Stimulated activated CD4-positive, alpha-beta T cell treated with anti-CD3 and anti-CD28 coated beads, Interleukin-1b, Interleukin-23, amount 100 ng/mL, for 48 hours (primary cell): ENCODE results near the gene NAA80.
"Not testable (repeated sequence)": the region's sequence is repeated elsewhere in the genome, so short reads cannot be mapped to it uniquely, and the experiment has no call there.

Source experiments
- DNase-seq: peaks from one replicate; pipeline ENCODE4 v3.0.0-alpha.2; 2020

NAA80 gene

DNA sequence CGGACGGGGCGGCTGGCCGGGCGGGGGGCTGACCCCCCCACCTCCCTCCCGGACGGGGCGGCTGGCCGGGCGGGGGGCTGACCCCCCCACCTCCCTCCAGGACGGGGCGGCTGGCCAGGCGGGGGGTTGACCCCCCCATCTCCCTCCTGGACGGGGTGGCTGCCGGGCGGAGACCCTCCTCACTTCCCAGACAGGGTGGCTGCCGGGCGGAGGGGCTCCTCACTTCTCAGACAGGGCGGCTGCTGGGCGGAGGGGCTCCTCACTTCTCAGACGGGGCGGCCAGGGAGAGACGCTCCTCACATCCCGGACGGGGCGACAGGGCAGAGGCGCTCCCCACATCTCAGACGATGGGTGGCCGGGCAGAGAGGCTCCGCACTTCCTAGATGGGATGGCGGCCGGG lies 12.8 kb upstream of the NAA80 start:
- not testable (repeated sequence) for DNase-seq

DNA sequence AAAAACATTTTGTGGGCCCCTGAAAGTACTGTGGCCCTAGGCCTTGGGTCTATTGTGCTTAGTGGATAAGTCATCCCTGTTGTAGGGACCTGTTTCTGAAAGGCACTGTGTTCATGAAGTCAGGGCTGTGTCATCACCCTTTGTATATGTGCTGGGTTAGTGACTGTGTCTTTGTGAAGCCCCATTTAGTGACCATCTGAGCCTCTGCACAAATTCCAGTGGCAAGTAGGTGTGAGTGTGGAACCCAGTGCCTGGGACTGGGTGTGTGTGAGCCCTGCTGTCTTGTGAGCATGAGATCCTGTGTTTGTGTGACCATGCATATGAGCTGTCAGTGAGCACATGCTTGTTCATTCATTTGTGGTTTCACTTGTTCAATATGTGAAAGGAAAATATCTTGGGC lies 5.4 kb upstream of the NAA80 start:
- peak; percentile 43 for DNase-seq

DNA sequence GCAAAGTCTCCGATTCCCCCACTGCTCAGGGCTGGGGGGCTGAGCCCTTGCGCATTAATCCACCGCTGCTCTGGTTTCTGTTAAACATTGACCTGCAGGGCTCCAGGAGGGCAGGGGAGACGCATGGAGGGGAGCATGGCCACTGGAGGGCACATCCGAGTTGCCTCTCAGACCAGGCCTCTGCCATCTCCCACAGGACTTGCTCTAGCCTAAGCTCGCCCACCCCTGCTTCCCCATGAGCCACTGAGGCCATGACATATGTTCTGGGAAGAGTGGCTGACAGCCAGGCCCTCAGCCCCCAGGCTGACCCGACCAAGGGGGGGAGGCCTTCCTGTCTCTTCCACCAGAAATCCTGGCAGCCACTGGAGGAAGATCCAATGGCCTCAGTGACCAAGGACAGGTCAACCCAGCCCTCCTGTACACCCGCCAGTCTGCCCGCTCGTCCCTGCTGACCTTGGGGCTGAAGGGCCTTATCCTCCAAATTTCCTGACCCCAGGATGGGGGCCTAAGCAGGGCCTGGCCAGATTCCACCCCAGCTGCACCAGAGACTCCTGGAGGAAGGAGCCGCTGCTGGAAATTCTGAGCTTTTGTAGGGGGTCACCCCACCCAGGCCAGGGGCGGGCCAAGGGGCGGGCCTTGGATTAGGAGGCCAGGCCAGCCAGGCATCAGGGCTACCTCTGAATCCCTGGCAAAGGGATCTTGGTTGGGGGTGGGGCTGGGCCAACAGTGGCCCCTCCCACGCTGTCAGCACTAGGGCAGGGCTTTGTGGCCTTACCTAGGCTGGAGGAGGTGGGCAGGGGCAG lies 4.0 kb upstream of the NAA80 start, which contains the start of gene HYAL1:
Gene HYAL1, minus strand, starts transcription at position 562 of the 803 bp plus-strand sequence. CDS start 618 bp downstream, outside the sequence.
- no peak for DNase-seq

DNA sequence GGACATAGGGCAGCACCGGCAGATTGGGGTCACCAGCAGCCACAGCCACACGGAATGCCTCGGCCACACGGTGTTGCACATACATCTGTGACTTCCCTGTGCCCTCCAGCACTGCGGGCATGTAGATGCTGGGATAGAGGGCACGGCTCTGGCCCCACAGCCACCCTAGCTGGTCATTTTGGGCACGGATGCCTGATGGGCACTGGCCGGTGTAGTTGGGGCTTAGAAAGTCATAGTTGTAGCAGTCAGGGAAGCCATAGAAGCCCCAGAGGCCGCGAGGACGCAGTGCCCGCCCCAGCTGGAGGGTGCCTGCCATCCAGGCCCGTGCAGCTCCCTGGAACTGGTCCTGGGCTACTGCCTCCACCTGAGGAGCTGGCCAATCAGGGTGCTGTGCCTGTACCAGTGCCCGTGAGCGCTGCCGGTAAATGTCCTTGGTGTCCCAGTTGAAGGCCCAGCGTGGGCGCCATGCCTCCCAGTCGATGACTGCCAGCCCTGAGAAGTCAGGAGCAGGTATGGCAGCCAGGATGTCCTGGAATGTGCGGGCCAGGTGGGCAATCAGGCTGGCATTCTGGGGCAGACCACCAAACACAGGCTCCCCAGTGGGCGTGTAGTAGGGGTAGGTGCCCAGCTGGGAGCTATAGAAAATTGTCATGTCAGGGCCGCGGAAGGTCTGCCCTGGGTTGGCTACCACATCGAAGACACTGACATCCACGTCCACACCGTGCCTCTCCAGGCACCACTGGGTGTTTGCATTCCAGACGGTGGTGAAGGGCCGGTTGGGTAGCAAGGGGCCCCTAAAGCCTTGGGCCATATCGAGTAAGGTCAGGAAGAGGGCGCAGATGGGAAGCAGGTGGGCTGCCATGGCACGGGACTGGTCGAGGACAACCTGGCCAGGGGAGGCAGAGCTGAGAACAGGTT lies 3.1 kb upstream of the NAA80 start:
- no peak for DNase-seq

DNA sequence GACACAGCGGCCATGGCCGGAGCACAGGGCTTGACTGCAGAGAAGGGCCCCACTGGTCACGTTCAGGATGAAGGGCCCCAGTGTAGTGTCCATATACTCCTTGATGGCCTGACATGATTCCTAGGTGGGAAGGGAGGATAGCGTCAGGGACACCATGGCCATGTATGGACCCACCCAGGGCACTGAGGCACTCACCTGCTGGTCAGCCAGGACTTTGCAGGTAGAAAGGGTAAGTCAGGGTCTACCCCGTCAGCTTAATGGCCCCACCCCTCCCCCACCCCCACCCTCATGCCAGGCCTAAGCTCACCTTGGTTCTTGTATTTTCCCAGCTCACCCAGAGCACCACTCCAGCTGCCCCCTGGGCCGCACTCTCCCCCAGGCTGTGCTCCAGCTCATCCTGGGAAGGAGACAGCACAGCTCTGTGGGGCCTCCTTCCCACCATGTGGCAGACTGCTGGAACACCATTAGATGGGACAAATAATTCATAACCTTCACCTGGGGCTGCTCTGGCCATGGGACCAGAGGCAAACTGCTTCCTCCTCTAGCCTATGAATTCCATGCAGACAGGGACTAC lies 1.6 kb upstream of the NAA80 start:
- no peak for DNase-seq

DNA sequence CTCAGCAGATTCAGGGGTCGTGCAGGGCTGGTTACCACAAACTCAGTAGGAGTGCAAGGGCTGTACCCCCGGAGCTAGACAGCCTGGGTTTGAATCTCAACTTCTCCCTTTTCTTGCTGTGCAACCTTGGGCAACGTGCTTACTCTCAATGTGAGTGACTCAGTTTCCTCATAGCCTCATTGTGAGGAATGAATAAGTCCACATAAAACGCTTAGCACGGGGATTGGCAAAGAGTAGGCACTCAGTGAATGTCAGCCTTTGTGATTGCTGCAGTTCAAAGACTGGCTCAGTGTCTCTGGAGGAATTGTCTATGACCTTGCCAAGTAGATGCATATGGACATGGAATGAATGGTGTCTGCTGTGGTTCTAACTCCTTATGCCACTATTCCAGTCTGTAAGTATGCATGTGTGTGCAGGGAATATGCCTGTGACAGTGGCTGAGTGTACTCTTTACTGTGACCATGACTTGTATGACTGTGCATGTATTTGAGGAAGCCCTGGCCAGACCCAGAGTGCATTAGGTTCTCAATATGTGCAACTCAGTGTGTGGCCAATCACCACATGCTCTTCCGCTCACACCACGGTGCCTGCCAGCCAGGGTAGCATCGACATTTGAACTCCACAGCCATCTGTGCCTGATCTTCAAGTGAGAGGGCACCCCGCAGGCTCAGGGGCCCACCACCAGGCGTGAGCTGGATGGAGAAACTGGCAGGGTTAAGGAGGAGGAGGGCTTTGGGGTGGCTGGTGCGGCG lies 900 bp upstream of the NAA80 start:
- no peak for DNase-seq

DNA sequence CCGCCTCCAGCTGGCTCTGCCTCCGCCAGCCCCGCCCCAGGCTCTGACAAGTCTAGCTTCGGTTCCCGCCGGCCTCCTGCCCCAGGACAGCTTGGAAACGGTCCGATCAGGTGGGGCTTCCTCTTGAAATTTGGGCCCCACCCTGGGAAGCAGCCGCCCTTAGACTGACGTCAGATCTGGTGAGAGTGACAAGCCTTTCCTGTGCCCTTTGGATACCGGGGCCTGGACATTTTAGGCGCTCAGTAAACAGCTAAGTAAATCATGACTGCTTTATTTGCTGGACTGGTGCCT lies 378 bp upstream of the NAA80 start:
- no peak for DNase-seq

DNA sequence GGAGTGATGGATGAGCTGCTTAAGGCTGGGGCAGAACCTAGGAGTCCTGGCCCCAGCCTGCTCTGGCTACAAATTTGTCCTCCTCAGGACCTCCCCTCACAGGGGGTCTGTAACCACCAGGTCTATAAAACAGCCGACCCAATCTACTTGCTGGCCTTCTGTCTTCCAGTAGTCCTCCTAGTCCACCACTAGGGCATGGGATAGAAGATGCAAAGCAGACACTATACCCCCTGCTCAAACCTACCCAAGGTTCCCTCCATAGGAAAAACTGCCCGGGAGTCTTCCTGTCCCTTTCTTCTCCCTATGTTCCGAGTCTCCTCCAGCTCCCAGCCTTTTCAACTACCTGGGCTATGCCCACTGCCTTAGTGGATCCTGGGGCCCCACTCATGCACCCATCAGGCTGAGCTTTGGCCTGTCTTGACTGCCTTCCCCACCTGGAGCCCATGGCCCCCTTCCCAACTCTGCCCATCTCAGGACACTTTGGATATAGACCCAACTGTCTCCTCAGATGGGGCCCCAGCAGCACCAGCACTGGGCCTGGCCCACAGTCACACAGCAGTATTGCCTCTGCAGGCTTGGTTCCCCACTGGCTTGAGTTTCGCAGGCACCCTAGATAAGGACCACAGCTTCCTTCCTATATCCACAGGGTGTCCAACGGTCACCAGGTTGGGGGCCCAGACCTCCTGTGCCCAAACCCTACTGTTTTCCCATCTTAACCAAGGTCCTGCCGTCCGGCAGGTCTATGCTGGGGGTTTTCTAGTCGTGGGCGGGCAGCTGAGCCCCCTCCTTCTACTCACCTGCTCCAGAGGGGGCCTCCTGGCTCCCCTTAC lies 1.1 kb downstream of the NAA80 start:
- DNase-seq = no peak

DNA sequence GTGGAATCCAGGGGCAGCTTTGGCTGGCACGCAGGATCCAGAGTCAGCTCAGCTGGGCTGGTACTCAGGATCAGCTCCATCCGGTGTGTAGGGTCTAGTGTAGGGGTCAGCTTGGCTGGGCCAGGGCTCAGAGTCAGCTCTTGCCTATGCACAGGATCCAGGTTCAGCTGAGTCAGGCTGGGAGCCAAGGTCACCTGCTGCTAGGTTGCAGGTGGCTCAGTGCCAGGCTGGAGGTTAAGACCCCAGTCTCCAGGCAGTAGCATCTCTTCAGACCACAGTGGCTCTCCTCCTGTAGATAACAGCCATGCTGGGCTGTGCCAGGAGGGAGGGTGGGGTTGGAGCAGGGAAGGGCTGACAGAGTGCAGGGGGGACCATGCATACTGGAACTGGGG lies 1.8 kb downstream of the NAA80 start:
- DNase-seq = no peak

DNA sequence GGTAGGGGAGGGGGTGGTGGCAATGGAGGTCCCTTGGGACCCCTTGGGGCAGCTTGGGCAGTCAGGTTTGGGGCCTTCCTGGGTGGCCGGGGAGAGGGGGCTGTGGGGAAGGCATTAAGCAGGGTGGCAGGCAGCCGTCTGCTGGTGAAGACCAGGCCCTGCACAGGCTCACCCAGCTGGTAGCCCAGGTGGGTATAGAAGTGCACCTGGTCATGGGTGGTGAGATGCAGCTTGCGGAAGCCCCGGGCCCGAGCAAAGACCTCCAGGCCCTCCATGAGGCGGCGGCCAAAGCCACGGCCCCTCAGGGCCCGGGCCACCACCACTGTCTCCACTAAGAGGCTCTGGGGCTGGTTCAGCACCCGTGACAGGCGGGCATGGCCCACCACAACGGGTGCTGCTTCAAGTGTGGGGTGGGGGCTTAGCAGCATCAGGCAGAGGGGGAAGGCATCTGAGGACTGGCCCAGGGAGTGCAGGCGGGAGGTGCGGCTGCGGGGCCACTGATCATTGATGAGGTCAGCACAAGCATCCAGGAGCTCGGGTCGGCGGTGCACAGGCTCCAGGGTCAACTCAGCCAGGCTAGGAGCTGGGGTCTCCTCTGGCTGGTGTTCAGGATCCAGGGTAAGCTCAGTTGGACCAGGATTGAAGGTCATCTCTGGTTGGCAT lies 2.4 kb downstream of the NAA80 start:
- no peak for DNase-seq

DNA sequence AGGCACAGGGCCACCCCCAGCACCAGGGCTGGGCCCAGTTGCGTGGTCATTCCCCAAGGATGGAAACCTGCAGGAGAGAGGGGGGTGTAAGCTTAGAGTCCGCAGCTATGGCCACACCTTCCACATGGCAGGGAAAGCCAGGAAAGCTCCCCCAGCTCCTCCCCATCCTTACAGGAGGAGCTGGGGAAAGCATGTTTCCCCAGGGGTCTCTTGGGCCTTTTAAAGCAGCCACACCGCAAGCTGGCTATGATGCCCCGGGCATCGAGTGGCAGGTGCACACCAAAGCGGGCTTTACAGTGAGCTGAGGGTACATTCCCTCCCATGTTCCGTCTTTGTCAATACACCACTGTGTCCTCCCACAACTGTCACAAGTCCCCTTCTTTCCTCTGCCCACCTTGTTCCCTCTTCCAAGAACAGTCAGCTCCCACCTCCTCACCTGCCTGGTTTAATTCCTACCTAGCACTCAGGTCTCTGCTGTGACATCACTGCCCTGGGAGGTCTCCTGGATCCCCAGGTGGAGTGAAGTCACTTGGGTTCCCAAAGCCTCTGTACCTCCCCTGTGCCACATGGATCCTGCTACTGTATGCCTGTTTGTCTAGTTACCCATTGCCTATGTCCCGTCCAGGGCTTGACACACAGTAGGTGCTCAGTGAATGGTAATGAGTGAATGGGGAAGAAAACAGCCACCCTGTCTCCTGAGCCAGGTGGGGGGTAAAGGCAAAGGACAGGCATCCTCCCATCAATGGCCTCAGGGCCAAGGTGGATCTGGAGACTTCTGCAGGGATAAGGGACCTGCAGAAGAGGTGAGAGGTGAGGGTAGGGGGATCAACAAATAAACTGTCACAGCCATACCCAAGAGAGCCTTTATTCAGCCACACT lies 3.4 kb downstream of the NAA80 start:
- DNase-seq = no peak

DNA sequence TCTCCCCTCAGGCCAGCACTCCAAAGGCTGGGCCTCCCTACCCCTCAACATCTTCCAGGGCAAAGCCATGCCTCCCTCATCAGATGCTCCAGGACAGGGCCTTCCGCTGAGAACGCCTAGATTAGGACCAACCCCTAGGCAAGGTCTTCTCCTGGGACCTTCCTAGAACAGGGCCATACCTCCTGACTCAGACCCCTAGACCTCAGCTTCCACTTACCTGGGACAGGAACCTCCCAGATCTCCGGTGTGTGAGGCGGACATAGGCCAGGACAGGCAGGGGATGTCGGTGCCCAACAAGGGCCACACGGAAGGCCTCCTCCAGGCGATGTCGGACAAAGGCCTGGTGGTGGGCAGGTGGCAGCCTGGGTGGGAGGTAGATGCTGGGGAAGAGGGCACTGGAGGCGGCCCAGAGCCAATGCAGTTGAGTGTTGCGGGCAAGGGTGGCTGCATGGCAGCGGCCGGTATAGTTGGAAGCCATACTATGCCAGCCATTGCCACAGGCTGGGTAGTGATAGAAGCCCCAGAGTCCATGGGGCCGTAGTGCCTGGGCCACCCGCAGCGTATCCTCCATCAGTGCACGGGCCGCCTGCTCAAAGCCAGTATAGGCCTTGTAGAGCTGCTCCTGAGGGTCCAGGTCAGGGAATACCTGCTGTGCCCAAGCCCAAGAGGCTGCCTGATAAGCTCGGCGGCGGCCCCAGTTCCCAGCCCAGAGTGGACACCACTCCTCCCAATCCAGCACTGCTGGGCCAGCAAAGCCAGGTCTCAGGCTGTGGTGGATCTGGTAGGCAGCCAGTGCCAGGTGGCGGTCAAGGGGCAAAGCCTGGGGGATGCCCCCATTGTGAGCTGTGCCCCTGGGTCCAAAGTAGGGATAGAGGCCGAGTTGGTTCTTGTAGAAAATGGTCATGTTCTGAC lies 4.5 kb downstream of the NAA80 start:
- no peak for DNase-seq

DNA sequence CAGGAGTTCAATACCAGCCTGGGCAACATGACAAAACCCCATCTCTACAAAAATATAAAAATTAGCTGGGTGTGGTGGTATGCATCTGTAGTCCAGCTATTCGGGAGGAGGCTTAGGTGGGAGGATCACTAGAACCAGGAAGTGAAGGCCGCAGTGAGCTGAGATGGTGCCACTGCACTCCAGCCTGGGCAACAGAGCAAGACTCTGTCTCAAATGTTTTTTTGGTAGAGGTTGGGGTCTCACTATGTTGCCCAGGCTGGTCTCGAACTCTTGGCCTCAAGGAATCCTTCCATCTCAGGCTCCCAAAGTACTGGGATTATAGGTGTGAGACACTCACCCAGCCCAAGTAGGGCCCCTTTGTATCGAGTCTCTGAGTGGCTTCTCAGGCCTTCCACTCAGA lies 5.1 kb downstream of the NAA80 start:
- no peak for DNase-seq

DNA sequence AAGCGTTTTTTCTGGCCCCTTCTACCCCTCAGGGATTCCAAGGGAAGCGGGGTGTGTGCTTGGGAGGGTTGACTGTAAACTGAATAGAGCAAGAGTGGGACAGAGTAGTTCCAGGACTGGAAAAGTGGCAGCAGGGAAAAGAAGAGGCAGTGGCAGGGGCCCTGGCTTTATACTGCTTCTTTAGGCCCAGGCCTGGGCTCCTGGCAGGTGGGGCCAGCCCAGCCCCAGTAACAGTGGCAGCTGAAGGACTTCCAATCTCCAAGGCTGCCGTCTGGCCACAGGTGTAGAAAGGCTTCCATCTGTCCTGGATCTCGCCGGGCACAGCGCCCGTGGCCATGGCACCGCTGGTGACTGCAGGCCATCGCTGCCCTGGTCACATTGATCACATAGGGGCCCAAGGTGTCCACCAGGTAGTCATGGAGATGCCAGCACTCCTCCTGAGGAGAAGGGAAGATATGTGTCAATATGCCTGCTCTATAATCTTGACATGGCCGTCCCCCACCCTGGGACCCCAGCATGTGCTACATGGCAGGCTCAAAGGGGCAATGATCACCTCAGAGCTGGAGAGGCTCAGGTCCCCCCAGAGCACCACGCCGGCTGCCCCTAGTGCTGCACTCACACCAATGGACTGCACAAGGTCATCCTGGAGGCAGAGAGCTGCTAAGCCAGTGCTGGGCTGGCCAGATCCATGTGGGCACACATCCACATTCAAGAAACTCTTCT lies 6.0 kb downstream of the NAA80 start:
- no peak for DNase-seq

DNA sequence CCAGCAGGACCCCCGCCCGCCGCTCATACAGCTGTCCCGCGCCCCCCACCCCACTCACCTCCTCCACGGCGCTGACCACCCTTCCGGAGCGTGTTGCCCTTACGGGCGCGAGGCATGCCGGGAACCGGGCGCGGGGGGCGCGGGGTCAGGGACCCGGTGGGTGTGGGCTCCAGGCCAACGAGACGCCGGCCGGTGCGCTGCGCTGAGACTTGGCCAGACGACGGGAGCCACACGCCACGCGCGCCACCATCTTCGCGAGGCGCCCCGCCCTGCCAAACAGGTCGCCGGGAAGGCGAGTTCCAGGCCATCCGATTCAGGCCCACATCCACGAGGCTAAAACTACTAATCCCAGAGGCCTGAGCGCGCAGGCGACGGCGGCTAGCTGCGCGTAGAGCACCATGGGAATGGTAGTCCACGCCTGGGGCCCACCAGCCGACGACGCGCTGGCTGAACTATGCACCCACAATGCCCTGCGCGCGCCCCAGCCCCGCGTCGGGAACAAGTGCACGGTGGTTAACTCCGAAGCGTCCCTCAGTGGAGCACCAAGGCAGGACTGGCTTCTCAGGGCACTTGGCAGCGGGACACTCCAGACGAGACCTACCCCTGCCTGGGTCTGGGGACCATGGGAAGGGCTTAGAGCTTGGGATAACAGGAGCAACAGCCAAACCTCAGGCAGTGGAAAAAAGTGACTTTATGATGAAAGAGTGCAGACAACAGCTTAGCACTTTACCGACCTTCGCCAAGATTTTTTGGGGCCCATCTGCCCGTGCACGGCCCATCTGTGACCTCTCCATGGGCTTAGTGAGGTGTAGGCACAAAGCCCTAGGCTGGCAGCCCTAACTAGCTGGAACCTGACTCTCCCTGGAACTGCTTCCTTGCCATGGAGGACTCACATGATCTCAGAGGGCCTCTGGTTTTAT lies 6.8 kb downstream of the NAA80 start, which contains the start of gene IFRD2:
Gene IFRD2, minus strand, starts transcription at position 271 of the 920 bp plus-strand sequence. Its CDS starts 155 bp downstream, at position 116.
- DNase-seq = peak; percentile 97

DNA sequence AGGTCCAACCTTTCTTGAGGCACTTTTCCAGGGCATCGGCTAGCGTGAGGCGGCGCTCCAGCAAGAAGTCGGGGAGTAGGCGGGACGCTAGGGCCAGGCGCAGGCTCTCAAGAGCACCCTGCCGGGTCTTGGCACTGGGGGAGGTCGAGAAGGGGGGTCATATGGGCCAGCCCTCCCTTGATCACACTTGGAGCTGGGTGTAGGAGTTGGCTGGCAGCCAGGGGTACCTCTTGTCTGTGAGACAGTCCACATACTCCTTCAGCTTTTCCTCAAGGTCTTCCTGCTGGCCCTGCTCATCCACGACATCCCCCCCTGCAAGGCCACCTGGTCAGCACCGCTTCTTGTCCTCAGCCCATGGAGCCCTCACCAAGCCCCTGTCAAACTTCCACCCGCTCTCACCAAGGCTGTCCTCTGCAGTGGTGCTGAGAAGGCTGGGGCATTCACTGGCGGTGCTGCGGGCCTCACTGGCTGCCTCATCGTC lies 9.0 kb downstream of the NAA80 start:
- DNase-seq = no peak

DNA sequence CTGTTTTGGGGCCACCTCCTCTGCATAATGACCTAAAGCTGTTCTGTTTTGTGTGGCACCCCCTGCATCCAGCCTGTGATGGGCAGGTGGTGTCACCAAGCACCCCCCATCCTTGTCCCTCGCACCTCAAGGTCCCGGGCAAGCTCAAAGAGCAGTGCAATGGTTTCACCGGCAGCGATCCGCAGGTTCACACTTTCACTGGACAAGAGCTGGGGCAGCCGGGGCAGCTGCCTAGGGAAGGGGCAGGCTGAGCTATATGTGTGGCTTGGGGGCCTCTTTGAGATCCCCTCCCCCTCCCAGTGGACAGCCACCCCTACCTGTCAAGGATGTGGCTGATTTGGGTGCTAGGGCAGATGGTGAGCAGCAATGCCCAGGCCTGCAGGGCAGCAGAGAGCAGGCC lies 10.1 kb downstream of the NAA80 start:
- DNase-seq = no peak
